ENCODE measurements around the gene ZNF134. TPM values are rescaled to one million over a fixed set of nuclear protein-coding genes. Genes with fewer than 3 reads are reported as not detected.
A peak's percentile ranks its signal among the peaks of the same experiment; 100 is the strongest.

The ZNF134 gene
- total RNA-seq, 4 donors from 2014 or later = 9.6 to 18.9 (median 12.8) TPM

GRCh38 chr19:57623091-57623490, 9.0 kb downstream of the ZNF134 start:
- no peak for DNase-seq
- Histone ChIP-seq H3K4me1 (no peaks in the 10 kb centered on the region), H3K27ac (no peak overlapping the region), H3K36me3 (peaks cover 0 to 51% (median 12%) of the 10 kb centered on the region in 3 donors), H3K9me3 (peaks cover 0 to 89% (median 42%) of the 10 kb centered on the region in 4 donors), H3K4me3 (no peak overlapping the region), H3K27me3 (no peaks in the 10 kb centered on the region)
- no peak for TF ChIP-seq CTCF (IDR thresholded peaks at IDR 0.05)
- no peak for TF ChIP-seq POLR2A (IDR thresholded peaks at IDR 0.05)

GRCh38 chr19:57632987-57633831, 19.2 kb downstream of the ZNF134 start, which contains the start of gene ZNF211:
Gene ZNF211 (plus strand): TSS chr19:57633168. CDS start chr19:57633347, 179 bp downstream.
- Histone ChIP-seq H3K4me3 (peak within 1 kb of the TSS; percentile 83 to 97 (median 90)), H3K36me3 (peaks cover 0 to 34% (median 0%) of the 10 kb centered on the region in 3 donors), H3K9me3 (peaks cover 0 to 14% (median 4%) of the 10 kb centered on the region in 4 donors), H3K4me1 (peaks cover 0 to 16% (median 3%) of the 10 kb centered on the region in 4 donors), H3K27ac (peak within 1 kb of the TSS; percentile 71 to 82 (median 80)), H3K27me3 (no peaks in the 10 kb centered on the region)
- peak; percentile 87 to 96 (median 93) for DNase-seq
- TF ChIP-seq CTCF (IDR thresholded peaks at IDR 0.05) (no peak), POLR2A (IDR thresholded peaks at IDR 0.05) (no peak)

GRCh38 chr19:57633832-57634131, 19.7 kb downstream of the ZNF134 start:
- DNase-seq = no peak
- Histone ChIP-seq H3K4me3 (peak overlapping the region; percentile 83 to 97 (median 90)), H3K27ac (no peak overlapping the region), H3K36me3 (peaks cover 0 to 38% (median 0%) of the 10 kb centered on the region in 3 donors), H3K27me3 (no peaks in the 10 kb centered on the region), H3K4me1 (peaks cover 0 to 16% (median 3%) of the 10 kb centered on the region in 4 donors), H3K9me3 (peaks cover 0 to 20% (median 4%) of the 10 kb centered on the region in 4 donors)
- TF ChIP-seq POLR2A (IDR thresholded peaks at IDR 0.05) = no peak
- no peak for TF ChIP-seq CTCF (IDR thresholded peaks at IDR 0.05)

GRCh38 chr19:57637379-57637778, 23.3 kb downstream of the ZNF134 start:
- no peak overlapping the region for H3K4me3 ChIP-seq
- peaks cover 0 to 50% (median 19%) of the 10 kb centered on the region in 4 donors for H3K9me3 ChIP-seq
- TF ChIP-seq CTCF (IDR thresholded peaks at IDR 0.05) = no peak
- no peak for TF ChIP-seq POLR2A (IDR thresholded peaks at IDR 0.05)
- no peak for DNase-seq
- peaks cover 0 to 15% (median 3%) of the 10 kb centered on the region in 4 donors for H3K4me1 ChIP-seq
- no peaks in the 10 kb centered on the region for H3K27me3 ChIP-seq
- H3K36me3 ChIP-seq = peaks cover 4 to 73% (median 17%) of the 10 kb centered on the region in 3 donors
- no peak overlapping the region for H3K27ac ChIP-seq

- TF ChIP-seq POLR2A (IDR thresholded peaks at IDR 0.05) (no peak), CTCF (IDR thresholded peaks at IDR 0.05) (no peak)
- no peak overlapping the region for H3K4me3 ChIP-seq
- no peak overlapping the region for H3K27ac ChIP-seq
- peaks cover 0 to 60% (median 22%) of the 10 kb centered on the region in 4 donors for H3K9me3 ChIP-seq
- no peak for DNase-seq
- H3K36me3 ChIP-seq = peaks cover 4 to 52% (median 17%) of the 10 kb centered on the region in 3 donors
- H3K27me3 ChIP-seq = no peaks in the 10 kb centered on the region
- no peaks in the 10 kb centered on the region for H3K4me1 ChIP-seq
Measured at GRCh38 chr19:57641715-57642234, 27.7 kb downstream of the ZNF134 start.
